Stimulated activated CD4-positive, alpha-beta T cell treated with anti-CD3 and anti-CD28 coated beads, TNF-alpha, amount 100 ng/mL, for 1 hour (primary cell): ENCODE data around the gene FHL3.
"Not testable (repeated sequence)": the region's sequence is repeated elsewhere in the genome, so short reads cannot be mapped to it uniquely, and the experiment has no call there.

Experiments
- DNase-seq, 3 donors: peaks; one replicate each; pipeline ENCODE4 v3.0.0-alpha.2; 2020; ENCODE audit warnings: low read depth in 3 of 3, low spot score in 1 of 3

The FHL3 gene

GRCh38 chr1:38034871-38035270 lies 29.6 kb upstream of the FHL3 start:
- DNase-seq, result no peak

DNA sequence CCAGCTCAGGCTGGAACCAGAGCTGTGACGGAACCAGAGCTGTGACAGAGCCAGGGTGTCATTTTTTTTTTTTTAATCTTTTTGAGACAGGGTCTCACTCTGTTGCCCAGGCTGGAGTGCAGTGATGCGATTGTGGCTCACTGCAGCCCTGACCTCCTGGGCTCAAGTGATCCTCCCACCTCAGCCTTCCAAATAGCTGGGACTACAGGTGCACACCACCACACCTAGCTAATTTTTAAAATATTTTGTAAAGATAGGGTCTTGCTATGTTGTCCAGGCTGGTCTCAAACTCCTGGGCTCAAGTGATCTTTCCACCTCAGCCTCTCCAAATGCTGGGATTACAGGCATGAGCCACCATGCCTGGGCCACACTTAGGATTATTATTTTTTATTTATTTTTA lies 27.7 kb upstream of the FHL3 start:
- not testable (repeated sequence) for DNase-seq

- DNase-seq, result no peak
These were observed 26.2 kb upstream of the FHL3 start for GRCh38 chr1:38031513-38031866.

DNA sequence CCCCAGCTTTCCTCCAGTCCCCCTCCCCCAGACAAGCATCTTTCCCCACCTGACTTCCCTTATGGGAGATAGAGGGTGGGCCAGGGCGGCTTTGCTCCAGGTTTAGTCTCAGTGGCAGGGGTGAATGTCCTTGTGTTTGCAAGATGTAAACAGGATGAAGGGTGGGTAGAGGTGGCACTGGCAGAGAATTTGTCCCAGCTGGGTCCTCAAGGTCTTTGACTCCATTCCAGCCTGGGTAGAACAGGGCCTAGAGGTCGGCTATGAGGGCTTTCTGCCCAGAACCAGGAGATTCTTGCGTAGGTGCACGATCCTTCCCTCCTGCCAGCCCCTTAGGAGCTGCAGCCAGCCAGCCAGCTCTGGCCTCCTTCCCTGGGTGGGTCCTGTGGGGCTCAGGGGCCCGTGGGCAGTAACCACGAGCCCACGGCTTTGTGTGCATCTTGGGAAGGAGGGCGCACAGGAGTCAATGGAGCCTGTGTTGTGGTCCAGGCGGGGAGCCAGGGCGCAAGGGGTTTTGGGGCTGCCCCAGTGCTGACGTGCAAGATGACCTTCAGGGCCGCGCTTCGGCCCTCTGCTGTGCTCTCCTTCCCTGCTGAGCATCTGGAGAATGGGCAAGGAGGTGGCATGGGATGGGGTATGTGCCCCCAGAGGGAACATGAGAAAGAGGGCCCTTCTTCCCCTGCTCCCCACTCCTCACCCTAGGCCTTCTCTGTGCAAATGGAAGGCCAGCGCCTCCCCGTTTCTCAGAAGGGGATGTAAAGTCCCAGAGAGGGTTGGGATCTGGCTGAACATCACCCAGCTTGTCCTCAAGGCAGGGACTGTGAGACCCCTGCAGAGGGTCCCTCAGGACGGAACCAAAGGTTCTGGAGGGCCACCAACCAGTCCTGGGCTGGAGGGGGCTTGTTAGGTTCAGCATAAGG lies 25.5 kb upstream of the FHL3 start:
- DNase-seq, result no peak

DNA sequence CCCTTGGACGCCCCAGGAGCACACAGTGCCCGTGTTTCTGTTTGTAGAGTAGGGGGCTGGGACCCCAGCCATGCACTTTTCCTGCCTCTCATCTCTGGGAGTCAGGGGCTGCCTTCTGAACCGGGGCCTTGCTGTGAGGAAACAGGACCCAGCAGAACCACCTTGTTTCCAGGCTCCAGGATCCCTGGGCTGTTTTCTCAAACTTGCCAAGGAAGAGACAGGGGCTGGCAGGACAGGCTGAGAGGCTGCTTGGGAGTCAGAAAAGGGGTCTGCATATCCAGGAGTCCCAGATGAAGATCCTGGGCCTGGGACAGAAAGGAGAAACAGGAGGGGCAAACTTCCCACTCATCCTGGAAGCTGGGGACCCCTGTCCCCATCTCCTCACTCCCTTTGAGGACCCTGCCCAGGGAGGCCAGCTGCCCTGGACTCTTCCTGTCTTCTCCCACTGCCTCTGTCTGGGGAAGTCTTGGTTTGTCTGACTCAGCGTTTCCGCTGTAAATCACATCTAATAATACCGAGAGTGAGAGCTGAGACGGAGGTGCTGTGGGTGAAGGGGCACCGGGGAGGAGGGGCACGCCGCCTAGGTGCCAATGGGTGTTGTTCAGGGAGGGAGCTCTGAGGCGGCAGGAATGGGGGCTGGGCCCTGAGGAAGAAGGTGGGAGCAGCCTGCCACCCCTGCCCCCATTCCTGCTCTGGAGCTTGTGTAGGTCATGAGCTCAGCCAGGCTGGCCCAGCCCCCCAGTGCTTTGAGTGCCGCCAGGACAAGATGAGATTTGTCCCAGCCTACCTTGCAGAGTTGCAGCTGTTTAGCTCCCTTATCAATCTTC lies 24.6 kb upstream of the FHL3 start:
- peak in 1 of 3 donors; percentile 62 for DNase-seq

DNA sequence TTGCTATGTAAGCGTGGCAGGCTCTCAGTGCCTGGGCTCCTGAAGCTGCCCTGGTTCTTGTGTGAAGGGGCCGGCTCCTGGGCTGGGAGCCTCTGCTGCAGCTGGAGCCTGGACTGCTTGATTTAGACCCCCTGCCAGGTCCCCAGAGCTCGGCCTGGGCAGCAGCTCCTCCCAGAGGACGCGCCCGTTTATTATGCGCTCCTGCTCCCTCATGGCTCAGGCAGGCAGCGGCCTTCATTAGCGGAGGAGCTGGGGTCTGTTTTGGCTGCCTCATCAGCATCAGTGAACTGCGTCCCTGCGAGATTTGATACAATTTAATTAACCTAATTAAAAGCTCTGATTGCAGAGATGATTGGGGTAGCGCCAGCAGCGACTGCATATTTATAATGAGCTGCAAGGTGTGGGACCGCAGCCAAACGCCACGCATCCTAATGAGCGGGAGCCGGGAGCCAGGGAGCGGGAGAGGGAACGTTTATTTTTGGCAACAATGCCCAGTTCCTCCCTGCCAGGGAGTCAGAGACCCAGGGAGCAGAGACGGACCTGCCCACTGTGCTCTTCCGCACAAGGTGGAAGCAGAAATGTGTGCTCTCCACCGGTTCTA lies 23.9 kb upstream of the FHL3 start:
- no peak for DNase-seq

DNA sequence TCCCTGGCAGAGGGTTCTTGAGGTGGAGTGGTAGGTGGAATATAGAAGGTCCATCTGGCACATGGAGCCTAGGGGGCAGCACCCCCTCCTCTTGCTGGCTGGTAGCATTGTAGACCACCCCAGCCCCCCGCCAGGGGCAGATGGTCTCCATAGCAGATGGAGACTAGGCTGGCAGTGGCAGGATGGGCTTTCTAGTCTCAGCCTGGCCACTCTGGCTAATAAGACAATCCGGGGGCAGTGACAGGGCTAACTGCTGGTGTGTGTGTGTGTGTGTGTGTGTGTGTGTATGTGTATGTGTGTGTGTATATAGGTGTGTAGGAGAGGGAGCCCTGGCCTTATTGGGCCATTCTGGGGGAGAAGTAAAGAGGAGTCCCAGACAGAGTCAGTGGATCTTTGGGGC lies 23.4 kb upstream of the FHL3 start:
- no peak for DNase-seq

GRCh38 chr1:38028105-38028591 lies 22.8 kb upstream of the FHL3 start:
- DNase-seq, result peak in 1 of 3 donors; percentile 51

GRCh38 chr1:38027201-38028104 lies 22.1 kb upstream of the FHL3 start:
- DNase-seq, result no peak

DNA sequence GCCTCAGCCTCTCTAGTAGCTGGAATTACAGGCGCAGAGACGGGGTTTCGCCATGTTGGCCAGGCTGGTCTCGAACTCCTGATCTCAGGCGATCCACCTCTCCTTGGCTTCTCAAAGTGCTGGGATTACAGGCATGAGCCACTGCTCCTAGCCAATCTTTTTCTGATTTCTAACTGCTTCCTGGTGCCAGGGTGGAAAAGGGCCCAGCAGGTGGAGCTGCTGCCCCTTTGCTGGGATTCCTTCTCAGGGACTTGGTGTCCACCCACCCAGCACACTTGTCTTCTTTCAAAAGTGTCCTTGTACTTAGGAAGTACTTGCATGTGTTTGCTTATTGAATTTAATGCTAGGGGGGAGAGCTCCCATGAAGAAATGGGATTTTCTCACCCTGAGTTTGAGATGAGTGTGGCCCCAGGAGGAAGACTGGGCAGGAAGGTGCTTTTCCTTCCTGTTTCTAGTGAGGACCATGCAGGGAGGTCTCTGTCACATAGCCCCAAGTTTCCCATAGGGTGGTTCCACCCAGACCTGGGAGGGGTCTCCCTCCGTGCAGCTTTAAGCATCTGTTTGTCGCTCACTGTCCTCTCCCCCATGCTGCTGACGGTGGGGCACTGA lies 21.4 kb upstream of the FHL3 start:
- no peak for DNase-seq

GRCh38 chr1:38025664-38026063 lies 20.4 kb upstream of the FHL3 start:
- DNase-seq, result no peak

DNA sequence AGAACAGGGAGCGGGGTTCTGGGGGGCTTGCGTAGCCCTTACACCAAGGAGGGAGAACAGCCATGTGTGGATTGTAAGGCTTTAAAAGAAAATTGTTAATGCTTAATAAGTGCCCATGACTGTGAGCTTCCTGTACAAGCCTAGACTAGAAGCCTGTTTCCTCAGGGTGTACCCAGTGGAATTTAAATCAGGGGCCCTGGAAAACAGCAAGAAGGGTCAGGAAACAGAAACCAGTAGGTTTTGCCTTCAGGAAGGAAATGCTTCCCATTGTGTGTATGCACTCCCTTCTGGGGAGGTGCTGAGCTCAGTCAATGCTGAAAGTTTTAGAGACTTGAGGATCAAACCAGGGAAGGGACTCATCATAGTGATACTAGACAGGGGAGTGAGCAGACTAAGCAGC lies 19.9 kb upstream of the FHL3 start:
- DNase-seq, result no peak

GRCh38 chr1:38022810-38023209 lies 17.5 kb upstream of the FHL3 start:
- no peak for DNase-seq

GRCh38 chr1:38021969-38022368 lies 16.7 kb upstream of the FHL3 start:
- no peak for DNase-seq

DNA sequence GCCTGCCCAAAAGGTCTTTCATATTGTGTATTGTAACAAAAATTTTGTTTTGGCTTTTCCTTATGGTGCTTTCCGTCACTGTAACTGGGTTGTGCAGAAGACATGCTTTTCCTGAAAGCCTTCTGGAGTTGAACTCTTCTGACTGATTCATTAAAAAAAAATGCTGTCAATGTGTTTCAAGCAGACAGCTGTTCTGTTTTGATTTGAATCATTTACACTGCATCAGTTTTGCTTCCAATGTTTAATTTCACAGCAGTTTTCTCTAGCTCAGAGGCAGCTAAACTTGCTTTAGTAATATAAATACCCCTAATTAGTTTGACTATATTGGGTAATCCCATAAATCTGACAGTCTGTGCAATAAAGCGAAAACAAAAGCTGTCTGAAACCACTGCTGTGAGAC lies 15.1 kb upstream of the FHL3 start:
- DNase-seq, result no peak

DNA sequence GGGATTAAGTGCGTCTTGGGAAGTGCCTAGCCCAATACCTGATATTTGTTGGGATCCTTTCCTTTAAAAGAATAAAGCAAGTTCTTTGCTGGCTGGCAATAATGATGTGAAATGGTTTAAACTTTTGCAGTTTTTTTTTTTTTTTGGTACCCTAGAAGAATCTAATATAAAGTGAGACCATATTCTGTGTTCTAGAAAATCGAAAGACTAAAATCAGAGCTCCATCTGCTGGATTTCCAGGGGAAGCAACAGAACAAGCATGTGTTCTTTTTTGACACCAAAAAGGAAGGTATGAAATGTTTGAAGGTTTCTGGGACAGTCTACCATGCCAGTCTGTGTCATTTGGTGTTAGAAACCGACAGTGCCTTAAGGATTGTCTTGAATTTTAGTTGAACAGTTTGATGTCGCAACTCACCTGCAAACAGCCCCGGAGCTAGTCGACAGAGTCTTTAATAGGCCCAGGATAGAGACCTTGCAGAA lies 13.6 kb upstream of the FHL3 start:
- DNase-seq, result no peak

DNA sequence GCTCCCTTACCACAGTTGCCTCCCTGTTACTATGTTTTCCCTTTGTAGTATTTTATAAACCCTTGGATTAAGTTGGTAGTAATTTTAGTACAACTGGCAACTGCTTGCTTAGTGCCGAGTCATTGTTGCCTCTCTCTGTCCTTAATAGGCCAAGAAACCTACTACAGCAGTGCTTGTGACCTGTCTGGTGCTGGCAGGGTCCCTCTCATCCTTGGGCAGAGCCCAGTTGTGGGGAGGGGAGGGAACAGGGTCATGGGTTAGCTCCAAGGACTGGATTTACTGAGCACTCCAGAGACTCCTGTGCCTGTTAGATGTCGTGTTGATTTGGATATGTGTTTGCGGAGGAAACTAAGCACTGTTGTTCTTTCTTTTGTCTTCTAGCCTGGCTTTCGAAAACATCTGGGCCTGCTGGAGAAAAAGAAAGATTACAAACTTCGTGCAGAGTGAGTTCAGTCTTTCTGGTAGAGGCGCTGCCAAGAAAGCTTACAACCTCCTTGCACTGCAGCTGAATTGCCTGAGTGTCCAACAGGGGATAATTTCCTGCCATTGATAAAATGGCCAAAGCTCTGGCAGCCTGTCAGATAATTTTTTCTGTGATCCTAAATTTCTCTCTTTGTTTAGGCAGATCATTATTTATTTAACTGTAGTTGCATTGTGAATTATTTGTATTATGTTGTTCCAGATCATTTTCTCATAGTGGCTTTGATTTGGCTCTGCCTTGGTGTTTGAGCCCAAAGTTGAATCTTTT lies 10.8 kb upstream of the FHL3 start:
- no peak for DNase-seq

DNA sequence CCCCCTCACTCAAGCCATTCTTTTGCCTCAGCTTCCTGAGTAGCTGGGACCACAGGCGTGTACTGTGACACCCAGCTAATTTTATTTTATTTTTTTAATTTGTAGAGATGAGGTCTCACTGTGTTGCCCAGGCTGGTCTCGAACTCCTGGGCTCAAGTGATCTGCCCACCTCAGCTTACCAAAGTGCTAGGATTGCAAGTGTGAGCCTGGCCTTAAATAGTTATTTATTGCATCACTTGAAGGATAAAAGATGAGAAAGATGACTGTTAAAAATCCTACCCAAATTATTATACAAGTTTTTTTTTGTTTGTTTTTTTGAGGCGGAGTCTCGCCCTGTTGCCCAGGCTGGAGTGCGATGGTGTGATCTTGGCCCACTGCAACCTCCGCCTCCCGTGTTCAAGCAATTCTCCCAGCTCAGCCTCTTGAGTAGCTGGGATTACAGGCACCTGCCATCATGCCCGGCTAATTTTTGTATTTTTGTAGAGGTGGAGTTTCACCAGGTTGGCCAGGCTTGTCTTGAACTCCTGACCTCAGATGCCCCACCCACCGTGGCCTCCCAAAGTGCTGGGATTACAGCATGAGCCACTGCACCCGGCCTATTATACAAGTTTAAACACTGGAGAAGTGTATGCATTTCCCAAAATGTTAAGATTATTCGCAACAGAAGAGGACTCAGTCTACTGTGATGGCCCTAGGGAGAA lies 9.6 kb upstream of the FHL3 start:
- no peak for DNase-seq

- no peak for DNase-seq
These were observed 8.9 kb upstream of the FHL3 start for GRCh38 chr1:38014171-38014570.
